Endothelial cell (in vitro differentiated cells): ENCODE data around the gene COX14. TPM values are rescaled to one million over a fixed set of nuclear protein-coding genes. Genes with fewer than 3 reads are reported as not detected.
"Not testable (repeated sequence)": the region's sequence is repeated elsewhere in the genome, so short reads cannot be mapped to it uniquely, and the experiment has no call there.

Source experiments
- DNase-seq: peaks from one replicate; pipeline ENCODE4 v3.0.0; 2021; ENCODE audit warnings: low spot score
- H3K27ac Mint-ChIP-seq: one replicate; pipeline ENCODE4 v1.8.0; 2021; ENCODE audit warnings: mixed read lengths, inconsistent platforms; ENCODE audit not compliant: unreplicated experiment
- H3K27me3 Mint-ChIP-seq: one replicate; pipeline ENCODE4 v1.8.0; 2021; ENCODE audit warnings: mild to moderate bottlenecking, moderate library complexity, mixed read lengths, inconsistent platforms; ENCODE audit not compliant: unreplicated experiment
- H3K36me3 Mint-ChIP-seq: one replicate; pipeline ENCODE4 v1.8.0; 2021; ENCODE audit warnings: mild to moderate bottlenecking, low read depth, mixed read lengths, inconsistent platforms; ENCODE audit not compliant: unreplicated experiment
- H3K4me1 Mint-ChIP-seq: one replicate; pipeline ENCODE4 v1.8.0; 2021; ENCODE audit warnings: mild to moderate bottlenecking, mixed read lengths, inconsistent platforms; ENCODE audit not compliant: unreplicated experiment
- H3K4me3 Mint-ChIP-seq: one replicate; pipeline ENCODE4 v1.8.0; 2021; ENCODE audit warnings: mild to moderate bottlenecking, mixed read lengths, inconsistent platforms; ENCODE audit not compliant: unreplicated experiment
- H3K9me3 Mint-ChIP-seq: one replicate; pipeline ENCODE4 v1.8.0; 2021; ENCODE audit warnings: mixed read lengths, inconsistent platforms; ENCODE audit not compliant: unreplicated experiment
- total RNA-seq: library from RNA; stranded (reverse); fragmentation: NEBNext Ultra II Directional; extraction: Animal tissue kit (Norgen Biotek cat#: 25700); gene quantifications from one replicate; pipeline ENCODE4 v1.2.1, GENCODE V29; 2021; ENCODE audit not compliant: unreplicated experiment
- TF ChIP-seq, protein P1 (sequence below): fragments of 200-600 bp; sonication (generic); IDR thresholded peaks from one replicate; pipeline ENCODE4 v1.5.0; 2021; ENCODE audit warnings: antibody characterized with exemption; ENCODE audit not compliant: unreplicated experiment

COX14 gene
- total RNA-seq, 1 donor from 2014 or later, result 36.4 TPM

DNA sequence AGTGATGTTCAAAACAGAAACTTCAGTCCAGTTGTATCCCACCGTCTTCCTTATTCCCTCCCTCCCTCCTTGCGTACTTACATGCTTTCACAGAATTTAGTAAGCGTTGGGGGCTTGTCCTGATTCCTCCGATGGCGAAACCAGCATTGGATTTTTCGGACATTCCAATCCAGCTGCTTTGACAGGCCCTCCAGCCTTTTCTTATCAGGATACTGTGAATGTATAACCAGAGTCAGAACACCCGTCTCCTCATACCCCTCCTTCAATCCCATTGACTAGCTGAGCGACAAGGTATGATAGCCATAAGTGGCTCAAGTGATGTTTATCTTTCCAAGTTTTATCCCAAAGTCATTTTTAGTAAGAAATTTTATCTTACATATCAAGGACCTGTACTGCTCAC is 31.0 kb downstream of the COX14 start:
- DNase-seq, result no peak
- Mint-ChIP-seq H3K4me3 (no peak overlapping the region), H3K4me1 (peaks cover 2% of the 10 kb centered on the region), H3K27ac (no peak overlapping the region), H3K9me3 (no peaks in the 10 kb centered on the region), H3K27me3 (no peaks in the 10 kb centered on the region), H3K36me3 (peaks cover 6% of the 10 kb centered on the region)
- TF ChIP-seq, protein P1, sequence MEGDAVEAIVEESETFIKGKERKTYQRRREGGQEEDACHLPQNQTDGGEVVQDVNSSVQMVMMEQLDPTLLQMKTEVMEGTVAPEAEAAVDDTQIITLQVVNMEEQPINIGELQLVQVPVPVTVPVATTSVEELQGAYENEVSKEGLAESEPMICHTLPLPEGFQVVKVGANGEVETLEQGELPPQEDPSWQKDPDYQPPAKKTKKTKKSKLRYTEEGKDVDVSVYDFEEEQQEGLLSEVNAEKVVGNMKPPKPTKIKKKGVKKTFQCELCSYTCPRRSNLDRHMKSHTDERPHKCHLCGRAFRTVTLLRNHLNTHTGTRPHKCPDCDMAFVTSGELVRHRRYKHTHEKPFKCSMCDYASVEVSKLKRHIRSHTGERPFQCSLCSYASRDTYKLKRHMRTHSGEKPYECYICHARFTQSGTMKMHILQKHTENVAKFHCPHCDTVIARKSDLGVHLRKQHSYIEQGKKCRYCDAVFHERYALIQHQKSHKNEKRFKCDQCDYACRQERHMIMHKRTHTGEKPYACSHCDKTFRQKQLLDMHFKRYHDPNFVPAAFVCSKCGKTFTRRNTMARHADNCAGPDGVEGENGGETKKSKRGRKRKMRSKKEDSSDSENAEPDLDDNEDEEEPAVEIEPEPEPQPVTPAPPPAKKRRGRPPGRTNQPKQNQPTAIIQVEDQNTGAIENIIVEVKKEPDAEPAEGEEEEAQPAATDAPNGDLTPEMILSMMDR, result no peak

DNA sequence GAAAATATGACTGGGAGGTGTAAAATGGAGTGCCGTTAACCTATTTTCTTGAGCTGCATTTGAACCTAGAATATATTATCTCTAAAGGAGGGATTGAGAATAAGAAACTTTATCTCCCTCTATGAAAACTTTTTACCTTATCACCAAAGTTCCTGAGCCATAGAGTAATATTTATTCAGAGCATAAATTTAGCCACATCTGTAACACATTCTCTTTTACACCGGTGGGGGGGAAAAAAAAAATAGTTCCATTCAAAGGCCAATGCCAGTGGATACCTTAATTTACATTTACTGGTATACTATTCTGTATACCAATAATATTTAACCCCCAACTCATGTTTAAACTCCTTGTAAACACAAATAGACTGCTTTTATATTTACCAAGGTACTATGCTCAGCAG is 33.4 kb downstream of the COX14 start:
- Mint-ChIP-seq H3K27me3 (no peaks in the 10 kb centered on the region), H3K27ac (no peak overlapping the region)

DNA sequence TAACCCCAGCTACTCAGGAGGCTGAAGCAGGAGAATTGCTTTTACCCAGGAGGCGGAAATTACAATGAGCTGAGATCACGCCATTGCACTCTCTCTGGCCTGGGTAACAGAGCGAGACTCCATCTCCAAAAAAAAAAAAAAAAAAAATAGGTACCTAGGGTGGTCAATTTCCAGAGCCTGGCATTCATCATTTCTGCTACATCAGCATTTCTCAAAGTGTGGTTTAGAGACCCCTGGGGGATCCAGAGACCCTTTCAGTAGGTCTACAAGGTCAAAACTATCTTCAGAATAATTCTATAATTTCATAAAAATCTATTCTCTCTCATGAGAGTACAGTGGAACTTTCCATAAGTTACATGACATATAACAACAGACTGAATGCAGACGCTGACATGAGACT is 35.2 kb downstream of the COX14 start:
- Mint-ChIP-seq H3K9me3 (no peaks in the 10 kb centered on the region), H3K36me3 (peaks cover 6% of the 10 kb centered on the region), H3K27ac (no peak overlapping the region), H3K4me3 (no peak overlapping the region), H3K27me3 (no peaks in the 10 kb centered on the region), H3K4me1 (peaks cover 2% of the 10 kb centered on the region)
- TF ChIP-seq, protein P1, result no peak
- DNase-seq, result no peak

More for the DNA sequence above, 33.4 kb downstream of the COX14 start:
- TF ChIP-seq, protein P1, result no peak
- Mint-ChIP-seq H3K4me1 (peaks cover 2% of the 10 kb centered on the region), H3K9me3 (no peaks in the 10 kb centered on the region), H3K4me3 (no peak overlapping the region), H3K36me3 (peaks cover 6% of the 10 kb centered on the region)
- no peak for DNase-seq

DNA sequence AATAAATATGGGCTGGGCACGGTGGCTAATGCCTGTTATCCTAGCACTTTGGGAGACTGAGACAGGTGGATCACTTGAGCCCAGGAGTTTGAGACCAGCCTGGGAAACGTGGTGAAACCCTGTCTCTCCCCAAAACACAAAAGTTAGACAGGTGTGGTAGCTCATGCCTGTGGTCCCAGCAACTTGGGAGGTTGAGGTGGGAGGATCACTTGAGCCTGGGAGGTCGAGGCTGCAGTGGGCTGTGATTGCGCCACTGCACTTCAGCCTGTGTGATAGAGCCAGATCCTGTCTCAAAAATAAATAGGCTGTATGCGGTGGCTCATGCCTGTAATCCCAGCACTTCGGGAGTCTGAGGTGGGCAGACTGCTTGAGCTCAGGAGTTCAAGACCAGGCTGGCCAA is 36.0 kb downstream of the COX14 start:
- H3K4me3 Mint-ChIP-seq, H3K4me1 Mint-ChIP-seq, H3K27me3 Mint-ChIP-seq, H3K9me3 Mint-ChIP-seq, H3K27ac Mint-ChIP-seq, H3K36me3 Mint-ChIP-seq, DNase-seq: not testable (repeated sequence)

DNA sequence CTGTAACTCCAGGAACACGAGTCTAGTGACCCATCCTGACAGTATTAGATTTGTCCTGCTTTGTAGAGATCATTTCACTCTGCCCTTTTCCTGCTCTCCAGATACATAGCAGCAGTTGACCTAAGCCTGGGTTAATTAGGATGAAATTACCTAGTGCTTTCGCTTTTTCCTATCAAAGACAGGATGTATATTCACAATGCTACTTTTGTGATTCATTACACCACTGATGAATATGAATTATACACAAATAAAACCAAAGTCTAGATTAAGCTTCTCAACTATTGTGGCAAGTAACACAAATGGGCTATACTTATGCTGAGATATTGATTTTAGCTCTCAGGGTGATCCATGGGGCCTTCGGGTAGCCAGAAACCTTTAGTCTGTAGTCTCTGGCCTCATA is 37.3 kb downstream of the COX14 start:
- H3K36me3 Mint-ChIP-seq, result no peaks in the 10 kb centered on the region
- no peak overlapping the region for H3K27ac Mint-ChIP-seq
- H3K27me3 Mint-ChIP-seq, result no peaks in the 10 kb centered on the region
- no peak for DNase-seq
- no peak overlapping the region for H3K4me3 Mint-ChIP-seq
- TF ChIP-seq, protein P1, result no peak
- no peaks in the 10 kb centered on the region for H3K4me1 Mint-ChIP-seq
- no peaks in the 10 kb centered on the region for H3K9me3 Mint-ChIP-seq
